ENCODE measurements around the gene AHDC1. TPM values are rescaled to one million over a fixed set of nuclear protein-coding genes. Genes with fewer than 3 reads are reported as not detected.

AHDC1 gene
- total RNA-seq, 1 experiment from 2014 or later: 33.7 TPM

GRCh38 chr1:27556781-27557595 is 47.0 kb downstream of the AHDC1 start:
- Histone ChIP-seq H3K36me3 (ENCODE audit: control insufficient read depth in 1 of 2, insufficient read depth in 2 of 2, low read length in 2 of 2) (peaks cover 2% of the 10 kb centered on the region in 2 experiments; a peak in 1 of 4 replicates), H3K4me1 (ENCODE audit: control insufficient read depth in 1 of 2, insufficient read depth in 2 of 2, low read length in 2 of 2) (peaks cover 23 to 48% of the 10 kb centered on the region in 2 experiments), H4K20me1 (ENCODE audit: insufficient read depth) (no peaks in the 10 kb centered on the region), H3K9me3 (ENCODE audit: control insufficient read depth in 1 of 2, insufficient read depth in 1 of 2, low read depth in 1 of 2, low read length in 2 of 2) (no peaks in the 10 kb centered on the region), H3K9me2 (ENCODE audit: insufficient read depth) (no peaks in the 10 kb centered on the region), H3K27ac (ENCODE audit: low read depth, low read length) (peak overlapping the region; percentile 87), H3K9ac (ENCODE audit: low read length) (peak overlapping the region; percentile 61), H2AFZ (ENCODE audit: low read depth, low read length, poor library complexity, severe bottlenecking) (no peak overlapping the region), H3K27me3 (ENCODE audit: insufficient read depth, low read length) (no peaks in the 10 kb centered on the region), H3K4me3 (replicated peaks in 1 of 2; ENCODE audit: low read depth in 1 of 2, low read length in 2 of 2) (peak overlapping the region; percentile 26 to 30), H3K4me2 (ENCODE audit: low read length) (peak overlapping the region; percentile 77), H3K79me2 (ENCODE audit: insufficient read depth, low read length) (peaks cover 19% of the 10 kb centered on the region; the same call in 1 of the 2 replicates)
- CTCF ChIA-PET: interaction anchor here (0.6 to 3.0 kb wide), 38 partner anchors 8 to 1320 kb away, joined by 3 to 49 read pairs (median 6); partner anchors contain the start of gene AHDC1
- intact Hi-C loops (cut with micrococcal nuclease): loop anchor here (1.0 kb wide), 2 partner anchors 44 to 47 kb away; partner anchors contain the start of gene AHDC1
- POLR2A ChIA-PET: interaction anchor here (0.7 to 2.2 kb wide), 13 partner anchors 9 to 693 kb away, joined by 3 to 8 read pairs (median 6); partner anchors contain the start of genes AHDC1 and WASF2
- ATAC-seq (peak; percentile 85), DNase-seq (ENCODE audit: low read depth, low spot score) (peak; percentile 77)
- BruUV-seq (replicated peaks): no TSS peak
- RAD21 ChIA-PET (ENCODE audit: low non-redundant PET in 1 of 2, low total read pairs in 2 of 2, uncharacterized antibody in 2 of 2, unreplicated experiment in 2 of 2): interaction anchor here (0.7 to 1.9 kb wide), 12 partner anchors 18 to 141 kb away, joined by 3 to 21 read pairs (median 4); partner anchors contain the start of gene AHDC1 (in 2 of the 2)
- TF ChIP-seq CBX3 (IDR thresholded peaks at IDR 0.05; ENCODE audit: low read depth) (no peak), SIN3A (IDR thresholded peaks at IDR 0.05; ENCODE audit: low read depth) (no peak; the same call in 1 of the 2 replicates), ZNF274 (IDR thresholded peaks at IDR 0.05; ENCODE audit: low read depth, low read length) (no peak), EZH2phosphoT487 (IDR thresholded peaks at IDR 0.05; ENCODE audit: borderline replicate concordance) (no peak), ATF3 (IDR thresholded peaks at IDR 0.05) (no peak), EZH2 (IDR thresholded peaks at IDR 0.05) (no peak), POLR2AphosphoS5 (IDR thresholded peaks at IDR 0.05; ENCODE audit: low read depth, low read length) (peak; percentile 10; the same call in 1 of the 2 replicates), RAD21 (IDR thresholded peaks at IDR 0.05; ENCODE audit: low read depth) (peak; percentile 86), CTCF (IDR thresholded peaks at IDR 0.05 in 2 of 3, conservative IDR thresholded peaks at IDR 0.05 in 1 of 3; ENCODE audit: borderline replicate concordance in 1 of 3, insufficient read depth in 1 of 3, low read depth in 2 of 3, low read length in 2 of 3) (peak in 2 of 3 experiments; percentile 86 to 90; a peak in 5 of 6 replicates), YY1 (IDR thresholded peaks at IDR 0.05; ENCODE audit: extremely low read depth, insufficient replicate concordance, low read depth, low read length) (no peak), ELF1 (IDR thresholded peaks at IDR 0.05; ENCODE audit: borderline replicate concordance, low read depth) (no peak), CEBPB (IDR thresholded peaks at IDR 0.05; ENCODE audit: low read depth) (no peak), SRF (IDR thresholded peaks at IDR 0.05; ENCODE audit: low read depth) (no peak), SP1 (IDR thresholded peaks at IDR 0.05; ENCODE audit: low read depth) (no peak; the same call in 1 of the 2 replicates)
- TF ChIP-seq, protein P1, sequence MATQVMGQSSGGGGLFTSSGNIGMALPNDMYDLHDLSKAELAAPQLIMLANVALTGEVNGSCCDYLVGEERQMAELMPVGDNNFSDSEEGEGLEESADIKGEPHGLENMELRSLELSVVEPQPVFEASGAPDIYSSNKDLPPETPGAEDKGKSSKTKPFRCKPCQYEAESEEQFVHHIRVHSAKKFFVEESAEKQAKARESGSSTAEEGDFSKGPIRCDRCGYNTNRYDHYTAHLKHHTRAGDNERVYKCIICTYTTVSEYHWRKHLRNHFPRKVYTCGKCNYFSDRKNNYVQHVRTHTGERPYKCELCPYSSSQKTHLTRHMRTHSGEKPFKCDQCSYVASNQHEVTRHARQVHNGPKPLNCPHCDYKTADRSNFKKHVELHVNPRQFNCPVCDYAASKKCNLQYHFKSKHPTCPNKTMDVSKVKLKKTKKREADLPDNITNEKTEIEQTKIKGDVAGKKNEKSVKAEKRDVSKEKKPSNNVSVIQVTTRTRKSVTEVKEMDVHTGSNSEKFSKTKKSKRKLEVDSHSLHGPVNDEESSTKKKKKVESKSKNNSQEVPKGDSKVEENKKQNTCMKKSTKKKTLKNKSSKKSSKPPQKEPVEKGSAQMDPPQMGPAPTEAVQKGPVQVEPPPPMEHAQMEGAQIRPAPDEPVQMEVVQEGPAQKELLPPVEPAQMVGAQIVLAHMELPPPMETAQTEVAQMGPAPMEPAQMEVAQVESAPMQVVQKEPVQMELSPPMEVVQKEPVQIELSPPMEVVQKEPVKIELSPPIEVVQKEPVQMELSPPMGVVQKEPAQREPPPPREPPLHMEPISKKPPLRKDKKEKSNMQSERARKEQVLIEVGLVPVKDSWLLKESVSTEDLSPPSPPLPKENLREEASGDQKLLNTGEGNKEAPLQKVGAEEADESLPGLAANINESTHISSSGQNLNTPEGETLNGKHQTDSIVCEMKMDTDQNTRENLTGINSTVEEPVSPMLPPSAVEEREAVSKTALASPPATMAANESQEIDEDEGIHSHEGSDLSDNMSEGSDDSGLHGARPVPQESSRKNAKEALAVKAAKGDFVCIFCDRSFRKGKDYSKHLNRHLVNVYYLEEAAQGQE (IDR thresholded peaks at IDR 0.05; ENCODE audit: low read depth): no peak
- TF ChIP-seq, protein P2, sequence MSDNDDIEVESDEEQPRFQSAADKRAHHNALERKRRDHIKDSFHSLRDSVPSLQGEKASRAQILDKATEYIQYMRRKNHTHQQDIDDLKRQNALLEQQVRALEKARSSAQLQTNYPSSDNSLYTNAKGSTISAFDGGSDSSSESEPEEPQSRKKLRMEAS (IDR thresholded peaks at IDR 0.05): no peak

Data from HCT116 (cell line).